SK-N-MC (cell line): ENCODE data around the gene TTC32.
"Not testable (repeated sequence)": the region's sequence is repeated elsewhere in the genome, so short reads cannot be mapped to it uniquely, and the experiment has no call there.

Source experiments
- DNase-seq: peaks from one replicate; pipeline ENCODE4 v3.0.0-alpha.2; 2011; ENCODE audit warnings: low read depth, low spot score
- H3K27ac ChIP-seq: fragments of 200-600 bp; sonication (generic); 2 replicates; pipeline ENCODE4 v1.5.1; 2016; ENCODE audit warnings: mixed run types
- H3K36me3 ChIP-seq: fragments of 200-600 bp; sonication (generic); 2 replicates; pipeline ENCODE4 v1.6.1; 2017; ENCODE audit warnings: antibody characterized with exemption, low read length, mixed read lengths; ENCODE audit not compliant: insufficient read depth
- H3K4me3 ChIP-seq: fragments of 200-600 bp; sonication (generic); 2 replicates; pipeline ENCODE4 v1.5.1; 2016
- H3K9ac ChIP-seq: fragments of 200-600 bp; sonication (generic); 2 replicates; pipeline ENCODE4 v1.8.0; 2017; ENCODE audit warnings: mixed run types, mixed read lengths; ENCODE audit not compliant: insufficient read length
- H3K9me3 ChIP-seq: fragments of 200-600 bp; sonication (generic); 2 replicates; pipeline ENCODE4 v1.6.1; 2017; ENCODE audit warnings: low read depth, mild to moderate bottlenecking, antibody characterized with exemption, low read length, moderate library complexity, mixed read lengths
- EZH2 ChIP-seq: fragments of 200-600 bp; sonication (generic); IDR thresholded peaks from one replicate; pipeline ENCODE4 v1.6.1; 2017; ENCODE audit warnings: antibody characterized with exemption
- FOXP2 ChIP-seq: optimal IDR thresholded peaks from 2 replicates; pipeline ENCODE3; 2011; ENCODE audit warnings: mild to moderate bottlenecking, moderate library complexity; ENCODE audit not compliant: insufficient read depth; ENCODE audit errors: extremely low read length, control extremely low read depth
- POLR2AphosphoS5 ChIP-seq: IDR thresholded peaks from 2 replicates; pipeline ENCODE4 v1.6.1; 2012; ENCODE audit warnings: mild to moderate bottlenecking, low read depth, low read length, borderline replicate concordance

TTC32 gene

GRCh38 chr2:19894134-19894792 lies 7.5 kb downstream of the TTC32 start:
- Histone ChIP-seq H3K36me3 (no peaks in the 10 kb centered on the region), H3K9me3 (no peaks in the 10 kb centered on the region), H3K4me3 (no peak overlapping the region), H3K9ac (no peak overlapping the region), H3K27ac (no peak overlapping the region)
- DNase-seq = no peak
- TF ChIP-seq POLR2AphosphoS5 = no peak
- TF ChIP-seq FOXP2 = no peak
- no peak for TF ChIP-seq EZH2

- no peaks in the 10 kb centered on the region for H3K9me3 ChIP-seq
- TF ChIP-seq EZH2 (no peak), FOXP2 (no peak), POLR2AphosphoS5 (no peak)
- no peak overlapping the region for H3K4me3 ChIP-seq
- no peak for DNase-seq
- H3K27ac ChIP-seq = no peak overlapping the region
- no peak overlapping the region for H3K9ac ChIP-seq
- H3K36me3 ChIP-seq = no peaks in the 10 kb centered on the region
Observed at GRCh38 chr2:19893520-19894133, 8.2 kb downstream of the TTC32 start.

- not testable (repeated sequence) for DNase-seq, H3K9ac ChIP-seq, H3K36me3 ChIP-seq, H3K4me3 ChIP-seq, H3K9me3 ChIP-seq, H3K27ac ChIP-seq
Observed at GRCh38 chr2:19891971-19892370, 9.8 kb downstream of the TTC32 start.

- H3K4me3 ChIP-seq = no peak overlapping the region
- TF ChIP-seq POLR2AphosphoS5 (no peak), EZH2 (no peak), FOXP2 (no peak)
- H3K9me3 ChIP-seq = no peaks in the 10 kb centered on the region
- no peak overlapping the region for H3K27ac ChIP-seq
- no peaks in the 10 kb centered on the region for H3K36me3 ChIP-seq
- DNase-seq = no peak
- no peak overlapping the region for H3K9ac ChIP-seq
Observed at GRCh38 chr2:19890104-19890503, 11.7 kb downstream of the TTC32 start.

GRCh38 chr2:19888831-19889230 lies 13.0 kb downstream of the TTC32 start:
- no peaks in the 10 kb centered on the region for H3K9me3 ChIP-seq
- H3K27ac ChIP-seq = no peak overlapping the region
- H3K9ac ChIP-seq = no peak overlapping the region
- H3K4me3 ChIP-seq = no peak overlapping the region
- H3K36me3 ChIP-seq = no peaks in the 10 kb centered on the region
- TF ChIP-seq EZH2 = no peak
- no peak for TF ChIP-seq POLR2AphosphoS5
- TF ChIP-seq FOXP2 = no peak
- DNase-seq = no peak

- H3K4me3 ChIP-seq = no peak overlapping the region
- H3K9ac ChIP-seq = no peak overlapping the region
- no peaks in the 10 kb centered on the region for H3K36me3 ChIP-seq
- TF ChIP-seq POLR2AphosphoS5 (no peak), FOXP2 (no peak), EZH2 (no peak)
- H3K9me3 ChIP-seq = no peaks in the 10 kb centered on the region
- H3K27ac ChIP-seq = no peak overlapping the region
- DNase-seq = no peak
Observed at GRCh38 chr2:19887510-19887909, 14.3 kb downstream of the TTC32 start.

GRCh38 chr2:19886261-19886660 lies 15.5 kb downstream of the TTC32 start:
- no peak for DNase-seq
- H3K27ac ChIP-seq = no peak overlapping the region
- TF ChIP-seq POLR2AphosphoS5 (no peak), FOXP2 (no peak), EZH2 (no peak)
- H3K4me3 ChIP-seq = no peak overlapping the region
- H3K9me3 ChIP-seq = no peaks in the 10 kb centered on the region
- H3K36me3 ChIP-seq = no peaks in the 10 kb centered on the region
- no peak overlapping the region for H3K9ac ChIP-seq

GRCh38 chr2:19885791-19886190 lies 16.0 kb downstream of the TTC32 start:
- Histone ChIP-seq H3K4me3 (no peak overlapping the region), H3K9me3 (no peaks in the 10 kb centered on the region), H3K9ac (no peak overlapping the region), H3K36me3 (no peaks in the 10 kb centered on the region), H3K27ac (no peak overlapping the region)
- no peak for DNase-seq
- no peak for TF ChIP-seq EZH2
- TF ChIP-seq POLR2AphosphoS5 = no peak
- TF ChIP-seq FOXP2 = no peak

GRCh38 chr2:19883971-19884720 lies 17.6 kb downstream of the TTC32 start:
- H3K36me3 ChIP-seq = no peaks in the 10 kb centered on the region
- no peaks in the 10 kb centered on the region for H3K9me3 ChIP-seq
- H3K27ac ChIP-seq = no peak overlapping the region
- H3K9ac ChIP-seq = no peak overlapping the region
- no peak for TF ChIP-seq POLR2AphosphoS5
- no peak for TF ChIP-seq FOXP2
- no peak for TF ChIP-seq EZH2
- no peak for DNase-seq
- H3K4me3 ChIP-seq = no peak overlapping the region
